H9 (cell line): ENCODE results near the gene ANKH. TPM values are rescaled to one million over a fixed set of nuclear protein-coding genes. Genes with fewer than 3 reads are reported as not detected.

Source experiments
- DNase-seq: peaks from one replicate; pipeline ENCODE4 v3.0.0-alpha.2; 2017
- H2AFZ ChIP-seq: one replicate; pipeline ENCODE4 v1.6.1; 2013; ENCODE audit warnings: mild to moderate bottlenecking, low read length, control low read depth, moderate library complexity
- H2AK5ac ChIP-seq: 2 replicates; pipeline ENCODE4 v1.6.1; 2013; ENCODE audit warnings: low read length, control low read depth, mixed read lengths; ENCODE audit not compliant: insufficient read length
- H2BK120ac ChIP-seq: one replicate; pipeline ENCODE4 v1.6.1; 2013; ENCODE audit warnings: low read depth, mild to moderate bottlenecking, low read length, control low read depth, inconsistent platforms; ENCODE audit not compliant: poor library complexity, severe bottlenecking
- H2BK12ac ChIP-seq: 2 replicates; pipeline ENCODE4 v1.6.1; 2013; ENCODE audit warnings: low read length, control low read depth, mixed read lengths, low read depth; ENCODE audit not compliant: insufficient read length
- H2BK15ac ChIP-seq: 2 replicates; pipeline ENCODE4 v1.6.1; 2013; ENCODE audit warnings: low read depth, low read length, control low read depth
- H2BK20ac ChIP-seq: one replicate; pipeline ENCODE4 v1.6.1; 2013; ENCODE audit warnings: low read depth, mild to moderate bottlenecking, low read length, control low read depth, inconsistent platforms; ENCODE audit not compliant: poor library complexity, severe bottlenecking
- H2BK5ac ChIP-seq: 2 replicates; pipeline ENCODE4 v1.6.1; 2013; ENCODE audit warnings: low read length, control low read depth, mixed read lengths; ENCODE audit not compliant: insufficient read length
- H3K14ac ChIP-seq: 2 replicates; pipeline ENCODE4 v1.6.1; 2013; ENCODE audit warnings: low read length, control low read depth; ENCODE audit not compliant: insufficient read depth
- H3K18ac ChIP-seq: 2 replicates; pipeline ENCODE4 v1.6.1; 2013; ENCODE audit warnings: low read depth, mild to moderate bottlenecking, mixed read lengths, low read length, control low read depth; ENCODE audit not compliant: insufficient read length
- H3K23ac ChIP-seq: 2 replicates; pipeline ENCODE4 v1.6.1; 2013; ENCODE audit warnings: low read length, control low read depth, mixed read lengths, low read depth; ENCODE audit not compliant: insufficient read length
- H3K23me2 ChIP-seq: 2 replicates; pipeline ENCODE4 v1.6.1; 2013; ENCODE audit warnings: low read depth, mild to moderate bottlenecking, mixed read lengths, low read length, control low read depth; ENCODE audit not compliant: insufficient read length, poor library complexity, severe bottlenecking
- H3K27ac ChIP-seq: 2 replicates; pipeline ENCODE4 v1.5.1; 2013; ENCODE audit warnings: low read length, control low read depth, mixed read lengths, low read depth; ENCODE audit not compliant: insufficient read length
- H3K27me3 ChIP-seq: 2 replicates; pipeline ENCODE4 v1.6.1; 2013; ENCODE audit warnings: low read length, control low read depth, inconsistent platforms; ENCODE audit not compliant: insufficient read depth
- H3K4ac ChIP-seq: 2 replicates; pipeline ENCODE4 v1.6.1; 2013; ENCODE audit warnings: low read depth, mild to moderate bottlenecking, control low read depth, inconsistent platforms, low read length, moderate library complexity
- H3K4me1 ChIP-seq: 2 replicates; pipeline ENCODE4 v1.6.1; 2013; ENCODE audit warnings: low read length, control low read depth, inconsistent platforms; ENCODE audit not compliant: insufficient read depth
- H3K4me2 ChIP-seq: 2 replicates; pipeline ENCODE4 v1.6.1; 2013; ENCODE audit warnings: low read length, control low read depth, mixed read lengths; ENCODE audit not compliant: insufficient read length, insufficient read depth
- H3K56ac ChIP-seq: 2 replicates; pipeline ENCODE4 v1.6.1; 2013; ENCODE audit warnings: low read depth, mild to moderate bottlenecking, mixed read lengths, low read length, control low read depth; ENCODE audit not compliant: insufficient read length
- H3K79me1 ChIP-seq: 2 replicates; pipeline ENCODE4 v1.6.1; 2013; ENCODE audit warnings: low read depth, mild to moderate bottlenecking, moderate library complexity, low read length, control low read depth, inconsistent platforms; ENCODE audit not compliant: insufficient read depth, poor library complexity, severe bottlenecking
- H3K79me2 ChIP-seq: 2 replicates; pipeline ENCODE4 v1.6.1; 2013; ENCODE audit warnings: low read length, control low read depth, inconsistent platforms; ENCODE audit not compliant: insufficient read depth
- H3K9ac ChIP-seq: 2 replicates; pipeline ENCODE4 v1.6.1; 2013; ENCODE audit warnings: low read length, control low read depth, mixed read lengths; ENCODE audit not compliant: insufficient read length; ENCODE audit errors: extremely low read depth
- H3K9me3 ChIP-seq: one replicate; pipeline ENCODE4 v1.6.1; 2013; ENCODE audit warnings: low read depth, low read length, inconsistent platforms; ENCODE audit not compliant: control insufficient read depth
- H3T11ph ChIP-seq: one replicate; pipeline ENCODE4 v1.6.1; 2013; ENCODE audit warnings: mild to moderate bottlenecking, low read length, control low read depth, inconsistent platforms
- H4K20me1 ChIP-seq: one replicate; pipeline ENCODE4 v1.6.1; 2013; ENCODE audit not compliant: control insufficient read depth, insufficient read length, insufficient read depth
- H4K5ac ChIP-seq: 2 replicates; pipeline ENCODE4 v1.6.1; 2013; ENCODE audit warnings: low read depth, mild to moderate bottlenecking, mixed read lengths, low read length, control low read depth; ENCODE audit not compliant: insufficient read length
- H4K8ac ChIP-seq: replicated peaks from 2 replicates; pipeline ENCODE4 v1.6.1; 2013; ENCODE audit warnings: low read length, control low read depth, mixed read lengths, low read depth; ENCODE audit not compliant: insufficient read length
- H4K91ac ChIP-seq: 2 replicates; pipeline ENCODE4 v1.6.1; 2013; ENCODE audit warnings: low read depth, mild to moderate bottlenecking, moderate library complexity, mixed read lengths, low read length, control low read depth; ENCODE audit not compliant: insufficient read length
- H3K27ac Mint-ChIP-seq, 3 experiments: 2 replicates in 2 of 3; 3 replicates in 1 of 3; pipeline ENCODE4 v1.8.0; 2020 to 2021; ENCODE audit warnings: mixed read lengths in 3 of 3, mild to moderate bottlenecking in 1 of 3, moderate library complexity in 1 of 3
- H3K27me3 Mint-ChIP-seq: 2 replicates; pipeline ENCODE4 v1.8.0; 2021; ENCODE audit warnings: low read depth, mild to moderate bottlenecking, moderate library complexity, mixed read lengths
- H3K36me3 Mint-ChIP-seq, 3 experiments: 2 replicates in 2 of 3; 3 replicates in 1 of 3; pipeline ENCODE4 v1.8.0; 2020 to 2021; ENCODE audit warnings: low read depth in 3 of 3, mixed read lengths in 3 of 3; ENCODE audit not compliant: insufficient read depth in 1 of 3
- H3K4me1 Mint-ChIP-seq, 2 experiments: 2 replicates each; pipeline ENCODE4 v1.8.0; 2020; ENCODE audit warnings: mixed read lengths in 2 of 2
- H3K4me3 Mint-ChIP-seq, 2 experiments: 2 replicates in 1 of 2; 3 replicates in 1 of 2; pipeline ENCODE4 v1.8.0; 2020 to 2021; ENCODE audit warnings: mild to moderate bottlenecking in 2 of 2, mixed read lengths in 2 of 2, moderate library complexity in 1 of 2
- H3K9me3 Mint-ChIP-seq, 2 experiments: 2 replicates in 1 of 2; 3 replicates in 1 of 2; pipeline ENCODE4 v1.8.0; 2020; ENCODE audit warnings: mild to moderate bottlenecking in 2 of 2, mixed read lengths in 2 of 2, moderate library complexity in 1 of 2
- CTCF ChIP-seq: fragments of 200-600 bp; sonication (generic); conservative IDR thresholded peaks from 3 replicates; pipeline ENCODE4 v1.8.0; 2021; ENCODE audit warnings: antibody characterized with exemption, mild to moderate bottlenecking
- WGBS: extraction: QIAGEN DNeasy Blood & Tissue Kit; methylation state at CpG from one replicate; pipeline ENCODE4 v1.1.7; 2013; ENCODE audit warnings: missing lambda C conversion rate, low lambda C conversion rate, mixed read lengths; ENCODE audit not compliant: insufficient read length; ENCODE audit errors: extremely low coverage; 5-methylcytosine and 5-hydroxymethylcytosine counted together
- total RNA-seq: library from RNA; stranded (reverse); gene quantifications from 2 replicates; pipeline ENCODE4 v1.2.1, GENCODE V29; 2021

ANKH gene
- total RNA-seq, 1 experiment from 2014 or later: 9.6 TPM

- peak overlapping the region in 1 of 3 experiments; percentile 44; a peak in 2 of 7 replicates for H3K27ac Mint-ChIP-seq
Measured at GRCh38 chr5:14901462-14902051, 30.0 kb upstream of the ANKH start.

More at GRCh38 chr5:14901462-14902051, 30.0 kb upstream of the ANKH start:
- Histone ChIP-seq H3K14ac (no peak overlapping the region), H2BK120ac (no peak overlapping the region), H4K8ac (no peak overlapping the region), H3K79me1 (no peaks in the 10 kb centered on the region), H3K79me2 (no peaks in the 10 kb centered on the region), H2AFZ (no peak overlapping the region), H2BK12ac (no peak overlapping the region), H3K23me2 (no peaks in the 10 kb centered on the region), H3K18ac (no peak overlapping the region), H3K56ac (no peak overlapping the region), H2BK5ac (no peak overlapping the region), H3K9me3 (no peaks in the 10 kb centered on the region), H2BK15ac (no peak overlapping the region), H4K5ac (no peak overlapping the region), H3K23ac (no peak overlapping the region), H3K27me3 (no peaks in the 10 kb centered on the region; the same call in 1 of the 2 replicates), H3K4me2 (no peak overlapping the region), H3K4me1 (no peaks in the 10 kb centered on the region), H3K4ac (no peak overlapping the region), H4K91ac (no peak overlapping the region), H3K27ac (no peak overlapping the region), H3T11ph (no peak overlapping the region), H3K9ac (no peak overlapping the region), H2AK5ac (no peak overlapping the region), H2BK20ac (no peak overlapping the region), H4K20me1 (no peaks in the 10 kb centered on the region)
- TF ChIP-seq CTCF: no peak
- no peak overlapping the region for H3K4me3 Mint-ChIP-seq
- WGBS: no CpG with 5 or more reads among the region's 7 CpGs
- H3K36me3 Mint-ChIP-seq: no peaks in the 10 kb centered on the region
- no peak for DNase-seq
- no peaks in the 10 kb centered on the region; the same call in 1 of the 2 replicates for H3K27me3 Mint-ChIP-seq
- H3K9me3 Mint-ChIP-seq: no peaks in the 10 kb centered on the region
- H3K4me1 Mint-ChIP-seq: no peaks in the 10 kb centered on the region
